ENCODE results near the gene USP12.
A peak's percentile ranks its signal among the peaks of the same experiment; 100 is the strongest.

USP12 gene

DNA sequence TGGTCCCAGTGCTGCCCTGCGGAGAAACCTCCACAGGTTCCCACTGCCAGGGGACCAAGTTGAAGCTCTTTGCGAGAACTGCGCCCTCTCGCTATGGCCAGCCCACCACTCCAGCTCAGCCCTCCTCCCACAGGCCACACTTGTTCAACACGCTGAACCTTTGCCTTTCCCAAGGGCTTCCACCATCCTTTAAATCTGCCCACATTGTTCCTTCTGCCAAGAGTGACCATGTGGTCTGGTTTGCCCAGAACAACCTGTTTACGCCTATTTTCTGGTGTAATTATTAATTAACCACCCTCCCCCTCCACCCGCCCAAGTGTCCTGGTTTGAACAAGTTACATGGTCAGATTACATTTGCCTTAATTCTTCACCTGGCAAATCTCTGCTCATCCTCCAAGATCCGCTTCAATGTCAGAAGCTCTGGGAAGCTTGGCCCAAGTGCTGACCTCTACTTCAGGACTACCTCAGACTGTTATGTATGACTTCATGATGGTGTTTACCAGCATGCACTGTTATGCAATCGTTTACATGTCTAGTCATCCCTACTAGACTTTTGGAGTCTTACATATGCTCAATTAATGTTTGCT lies 12.0 kb upstream of the USP12 start:
- no peak for DNase-seq

DNA sequence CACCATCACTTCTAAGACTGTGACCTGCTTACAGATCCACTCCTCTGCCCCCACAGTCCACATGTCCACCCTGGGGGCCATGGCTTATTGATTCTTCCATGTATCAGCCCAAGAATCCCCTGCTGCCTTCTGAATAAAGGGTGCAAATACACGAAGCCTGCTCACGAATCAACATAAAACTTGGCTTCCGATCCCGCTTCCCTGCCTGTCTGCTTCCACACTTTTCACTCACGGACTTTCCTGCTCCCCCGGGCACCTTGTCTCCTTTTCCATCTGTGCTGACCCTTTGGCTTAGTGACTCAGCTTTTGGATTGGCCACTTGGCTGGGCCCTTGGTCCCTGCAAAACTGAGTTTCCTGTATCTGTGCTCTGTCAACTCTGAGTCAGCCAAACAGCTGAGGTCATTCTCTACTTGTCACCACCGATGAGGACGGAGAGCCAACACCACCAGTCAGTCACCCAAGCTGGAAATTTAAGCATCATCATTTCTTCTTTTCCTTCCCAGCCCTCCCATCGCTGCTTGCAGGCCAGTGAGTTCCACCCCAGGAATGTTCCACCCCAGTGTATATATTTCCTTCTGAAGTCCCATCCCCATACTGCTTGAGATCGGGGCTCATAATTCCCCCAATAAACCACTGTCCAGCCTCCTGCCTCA lies 11.4 kb upstream of the USP12 start:
- DNase-seq: no peak

DNA sequence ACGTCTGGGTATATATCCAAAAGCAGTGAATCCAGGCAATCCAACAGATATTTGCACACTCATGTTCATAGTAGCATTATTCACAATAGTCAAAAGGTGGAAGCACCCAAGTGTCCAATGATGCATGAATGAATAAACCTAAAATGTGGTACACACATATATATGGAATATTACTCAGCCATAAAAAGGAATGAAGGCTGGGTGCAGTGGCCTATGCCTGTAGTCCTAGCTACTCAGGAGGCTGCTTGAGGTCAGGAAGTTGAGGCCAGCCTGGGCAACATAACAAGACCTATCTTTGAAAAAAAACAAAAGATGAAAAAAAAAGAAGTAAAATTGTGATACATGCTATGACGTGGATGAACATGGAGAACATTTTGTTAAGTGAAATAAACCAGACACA lies 10.4 kb upstream of the USP12 start:
- DNase-seq: no peak

DNA sequence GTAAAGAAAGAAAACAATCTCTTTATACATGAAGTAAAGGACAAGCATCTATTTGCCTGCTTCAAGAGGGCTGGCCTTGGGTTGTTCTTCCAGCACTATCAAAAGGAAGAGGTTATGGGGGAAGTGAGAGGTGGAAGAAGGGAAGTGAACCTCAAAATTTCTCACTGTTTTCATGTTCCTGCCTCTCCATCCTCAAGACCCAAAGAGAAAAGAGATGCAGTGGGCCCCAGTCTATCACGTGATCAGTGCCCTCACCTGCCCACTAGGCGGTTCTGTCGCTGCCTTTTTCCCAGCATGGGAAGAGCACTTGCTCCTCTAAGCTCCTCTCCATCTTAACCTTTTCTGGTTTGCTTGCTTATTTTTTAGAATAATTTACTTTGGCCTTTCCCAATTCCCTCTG lies 6.2 kb upstream of the USP12 start:
- DNase-seq: no peak

DNA sequence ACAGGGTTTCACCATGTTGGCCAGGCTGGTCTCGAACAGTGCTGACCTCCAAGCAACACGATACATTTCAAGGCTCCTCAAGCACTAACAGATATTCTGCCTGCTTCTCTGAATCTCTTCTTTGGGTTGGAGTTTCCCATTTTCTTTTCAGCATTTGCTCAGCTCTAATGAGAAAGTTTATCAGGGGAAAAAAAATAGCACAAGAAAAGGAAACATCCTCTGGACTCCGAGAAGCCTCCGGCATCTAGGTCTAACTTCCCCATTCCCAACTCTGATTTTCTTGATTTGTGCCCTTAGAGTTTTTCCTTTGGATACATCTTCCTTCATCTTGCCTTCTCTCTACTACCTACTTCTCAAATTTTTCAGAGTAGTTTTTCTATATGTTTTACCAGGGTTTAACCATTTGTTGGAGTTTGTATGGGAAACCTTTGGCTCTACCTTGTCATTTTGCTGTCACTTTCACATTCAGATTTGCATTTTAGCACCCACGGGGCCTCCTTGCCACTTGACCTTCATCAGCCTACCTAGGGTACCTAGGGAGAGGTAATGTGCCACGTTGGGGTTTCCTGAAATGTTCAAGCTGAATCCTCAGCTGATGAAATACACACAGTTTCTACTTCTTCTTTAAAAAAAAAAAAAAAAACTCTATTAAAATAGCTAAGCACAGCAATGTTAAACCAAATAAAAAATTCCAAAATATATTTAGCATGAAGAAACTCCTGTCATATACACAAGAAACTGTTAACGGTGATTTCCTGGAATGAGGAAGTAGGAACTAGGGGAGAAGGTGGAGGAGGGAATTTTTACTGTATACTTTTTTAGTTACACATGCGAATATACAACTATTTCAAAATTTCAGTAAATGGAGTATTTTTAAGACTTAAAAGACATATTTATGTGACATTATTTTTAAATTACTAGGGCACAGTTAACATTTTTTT lies 5.1 kb upstream of the USP12 start:
- no peak for DNase-seq

DNA sequence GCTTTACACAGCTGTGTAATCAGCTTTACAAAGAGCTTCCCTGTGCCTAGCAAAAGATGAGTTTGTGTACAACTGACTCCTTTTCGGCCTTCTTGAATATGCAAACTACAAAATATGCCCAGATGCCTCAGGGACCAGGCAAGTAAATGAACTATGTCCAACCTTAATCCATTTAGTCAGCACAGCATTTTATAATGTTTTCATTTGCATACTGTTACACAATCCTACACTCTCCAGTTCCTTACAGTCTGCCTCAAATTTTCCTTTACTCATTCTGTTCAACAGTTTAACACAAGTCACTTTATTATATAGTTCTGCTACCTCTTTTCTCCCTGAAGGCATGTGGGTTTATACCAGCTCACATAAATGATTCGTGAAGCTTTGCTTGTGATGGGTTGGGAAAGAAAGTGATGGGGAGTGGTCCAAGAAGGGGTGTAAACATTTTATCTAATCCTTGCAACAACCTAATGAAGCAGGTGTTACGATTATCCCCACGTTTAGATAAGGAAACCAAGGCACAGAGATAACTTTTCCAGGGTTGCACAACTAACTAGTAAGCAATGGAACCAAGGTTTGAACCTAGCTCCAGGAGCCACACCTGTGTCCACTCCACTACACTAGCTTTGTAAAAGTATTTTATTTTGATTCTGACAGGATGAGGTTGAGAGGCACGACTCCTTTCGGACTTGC lies 3.3 kb upstream of the USP12 start:
- no peak for DNase-seq

DNA sequence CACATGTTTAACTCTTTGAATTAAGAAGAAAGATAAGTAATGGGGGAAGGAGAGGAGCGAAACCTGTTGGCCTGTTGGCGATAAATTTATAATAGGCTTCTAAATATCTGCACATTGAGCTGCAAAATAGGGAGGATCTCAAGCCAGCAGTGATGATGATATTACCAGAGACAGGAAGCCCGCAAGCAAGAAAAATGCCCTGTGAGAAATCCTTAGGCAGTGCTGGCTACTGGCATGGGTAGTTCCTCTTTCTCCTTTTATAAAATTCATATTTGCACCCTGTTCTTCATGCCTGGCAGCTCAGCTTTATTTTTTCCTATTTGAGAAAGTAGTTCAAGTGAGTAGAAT lies 858 bp upstream of the USP12 start:
- peak in 3 of 56 donors; percentile 12 to 35 (median 19) for DNase-seq

DNA sequence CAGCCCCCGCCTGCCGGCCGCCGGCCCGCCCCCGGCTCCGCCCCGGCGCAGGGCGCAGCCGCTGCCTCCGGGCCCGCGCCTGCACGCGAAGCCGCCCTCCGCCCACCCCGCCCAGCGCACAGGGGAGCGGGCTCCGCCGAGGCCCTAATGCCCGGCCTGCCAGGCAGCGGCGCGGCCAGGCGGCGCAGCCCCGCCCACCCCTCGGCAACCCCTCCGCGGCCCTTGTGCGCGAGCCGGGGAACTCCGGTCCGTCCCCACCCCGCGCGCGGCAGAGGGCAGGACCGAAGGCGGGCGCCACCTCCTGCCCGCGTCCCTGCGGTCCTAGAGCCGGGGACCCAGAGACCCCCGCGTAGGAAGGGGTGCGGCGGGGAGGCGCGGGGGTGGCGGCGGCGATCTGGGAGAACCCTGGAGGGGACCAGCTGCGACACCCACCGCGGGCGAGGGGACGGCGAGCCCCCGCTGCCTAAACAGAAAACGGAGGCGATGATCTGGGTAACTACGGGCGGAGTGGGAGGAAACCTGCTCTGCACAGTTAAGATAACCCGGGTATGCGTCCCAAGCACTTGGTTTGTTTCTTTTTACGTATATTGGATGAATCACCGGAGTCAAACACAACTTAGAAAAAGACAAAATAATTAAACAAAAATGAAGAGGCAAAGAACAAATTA lies 350 bp upstream of the USP12 start:
- peak in 55 of 56 donors; percentile 15 to 93 (median 81) for DNase-seq

DNA sequence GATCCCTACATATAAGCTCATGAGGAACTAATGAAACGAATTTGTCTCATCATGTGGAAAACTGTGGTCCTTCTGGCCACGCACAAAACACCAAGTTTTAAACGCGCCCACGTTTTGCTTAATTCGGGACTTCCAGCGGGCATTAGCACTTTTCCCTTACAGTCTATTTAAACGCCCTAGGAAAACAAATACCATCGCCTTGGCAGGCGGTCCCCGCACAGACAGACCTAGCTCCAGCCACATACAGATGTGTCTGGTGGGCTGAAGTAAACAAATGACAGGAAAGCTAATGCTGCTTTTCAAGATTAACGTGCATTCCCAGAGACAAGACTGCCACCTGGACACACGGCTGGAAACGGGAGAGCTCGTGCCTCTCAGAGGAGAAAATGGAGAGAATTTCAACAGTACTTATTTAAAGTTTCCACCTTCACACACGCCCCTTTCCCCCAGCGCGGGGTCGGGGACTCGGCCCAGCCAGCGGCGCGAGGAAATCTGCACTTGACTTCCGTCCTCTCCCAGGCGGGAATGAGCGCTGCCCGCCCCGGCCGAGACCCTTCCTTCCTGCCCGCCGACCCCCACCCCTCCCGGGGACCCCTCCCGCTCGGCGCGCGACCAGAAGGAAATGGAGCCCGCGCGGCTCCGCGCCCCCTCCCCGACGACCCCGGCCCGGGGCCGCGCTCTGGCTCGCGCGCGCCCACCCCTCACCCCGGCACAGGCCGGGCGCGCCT lies 931 bp downstream of the USP12 start:
- peak in 26 of 56 donors; percentile 3 to 60 (median 30) for DNase-seq

DNA sequence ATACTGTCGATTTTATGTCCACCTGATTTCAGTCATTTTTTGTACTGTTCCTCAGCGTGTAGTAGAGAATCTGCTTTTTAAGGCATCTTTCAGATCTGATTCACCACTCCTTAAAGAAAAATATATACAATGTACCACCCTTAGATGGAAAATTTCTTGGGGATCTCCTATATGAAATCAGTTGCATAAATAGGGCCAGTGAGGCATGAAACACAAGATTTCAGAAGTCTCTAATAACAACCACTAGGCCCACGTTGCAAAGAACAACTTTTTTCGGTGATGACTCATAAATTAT lies 1.4 kb downstream of the USP12 start:
- DNase-seq: no peak

DNA sequence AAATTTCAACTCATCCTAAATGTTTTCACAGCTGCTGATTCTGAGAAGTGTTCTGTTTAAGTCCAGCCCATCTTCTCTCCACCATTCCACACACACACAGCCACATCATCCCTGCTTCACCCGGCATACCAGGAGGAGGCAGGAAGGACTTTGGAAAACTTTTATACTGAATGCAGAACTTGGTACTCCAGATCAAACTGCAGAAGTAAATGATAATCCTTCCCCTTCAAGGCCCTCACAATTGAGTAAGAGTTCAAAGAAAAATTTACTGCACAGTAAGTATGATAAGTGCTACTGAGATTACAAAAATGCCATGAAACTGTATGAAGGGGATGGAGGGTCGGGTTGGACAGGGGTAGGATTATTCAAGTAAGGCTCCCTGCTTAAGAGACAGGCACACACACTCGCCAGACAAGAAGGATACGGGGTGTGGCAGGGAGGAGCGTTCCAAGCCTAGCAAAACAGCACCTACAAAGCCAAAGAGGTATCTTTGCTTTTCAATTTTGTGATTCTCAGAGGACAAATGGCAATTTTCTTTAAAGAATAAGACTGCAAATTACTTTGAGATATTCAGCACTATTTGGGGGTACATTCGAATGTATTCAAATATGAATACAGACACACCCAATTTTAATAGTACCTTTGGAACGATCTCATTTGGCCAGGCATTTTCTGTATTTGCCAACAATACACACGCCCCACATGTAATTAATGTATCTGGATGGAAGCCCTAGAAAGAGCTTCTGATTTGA lies 2.5 kb downstream of the USP12 start:
- DNase-seq: no peak

DNA sequence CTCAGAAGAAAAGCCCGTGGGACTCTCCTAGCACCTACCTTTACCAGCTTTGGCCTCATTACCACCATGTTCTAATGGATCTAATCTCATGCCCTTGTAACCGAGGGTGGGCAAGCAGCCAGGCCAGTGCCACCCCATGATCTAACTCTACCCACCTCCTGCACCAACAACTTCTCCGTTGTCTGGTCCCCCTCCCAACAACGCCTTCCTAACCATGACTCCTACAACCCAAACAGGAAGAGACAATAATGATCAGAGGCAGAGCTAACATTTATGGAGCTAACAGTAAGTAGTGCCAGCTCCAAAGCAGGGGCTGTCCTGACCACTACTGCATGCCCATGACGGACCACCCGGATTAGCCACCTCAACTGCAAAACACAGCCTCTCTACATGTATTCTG lies 3.5 kb downstream of the USP12 start:
- no peak for DNase-seq

DNA sequence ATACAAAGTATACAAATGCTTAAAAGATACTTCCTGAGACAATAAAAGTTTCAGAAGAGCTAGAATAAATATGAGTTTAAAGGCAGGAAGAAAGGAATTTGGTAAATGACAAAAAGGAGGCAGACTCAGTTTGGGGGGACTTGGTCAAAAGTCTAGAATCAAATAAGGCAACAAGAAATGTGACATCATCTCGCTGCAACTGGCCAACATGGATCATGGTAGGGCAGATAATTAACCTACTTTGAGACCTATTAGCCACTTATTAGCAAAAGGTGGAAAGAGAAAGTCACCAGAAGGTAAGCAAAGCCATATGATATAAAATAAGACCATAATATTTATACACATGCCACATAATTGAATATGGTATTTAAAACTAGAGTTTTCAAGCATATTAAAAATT lies 5.3 kb downstream of the USP12 start:
- no peak for DNase-seq

DNA sequence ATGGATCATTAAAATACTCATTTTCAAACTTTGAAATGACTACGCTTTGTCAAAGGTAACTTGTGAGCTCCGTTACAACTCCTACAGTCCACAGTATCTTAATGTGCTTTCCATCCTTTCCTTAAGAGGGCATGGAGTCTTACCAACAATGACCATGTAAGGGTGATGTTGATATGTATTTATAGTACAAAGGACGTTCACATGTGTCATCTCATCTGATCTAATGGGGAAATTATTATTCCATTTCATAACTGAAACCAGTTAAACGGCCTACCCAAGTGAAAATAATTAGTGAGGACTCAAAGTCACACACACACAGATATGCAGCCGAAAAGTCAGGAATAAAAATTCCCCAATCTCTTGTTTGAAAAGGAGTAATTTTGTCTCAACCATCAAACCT lies 9.6 kb downstream of the USP12 start:
- no peak for DNase-seq

DNA sequence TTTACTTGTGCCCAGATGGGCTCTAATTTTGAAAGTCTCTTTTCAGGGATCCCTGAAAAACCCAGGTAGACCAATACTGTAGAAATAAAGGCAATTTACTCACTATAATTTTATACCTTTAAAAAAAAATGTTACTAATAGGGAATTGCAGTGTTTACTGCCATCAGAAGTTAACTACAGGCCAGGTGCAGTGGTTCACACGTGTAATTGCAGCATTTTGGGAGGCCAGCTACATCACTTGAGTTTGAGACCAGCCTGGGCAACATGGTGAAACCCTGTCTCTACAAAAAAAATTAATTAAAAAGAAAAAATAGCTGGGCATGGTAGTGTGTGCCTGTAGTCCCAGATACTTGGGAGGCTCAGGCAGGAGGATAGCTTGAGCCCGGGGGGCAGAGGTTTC lies 10.2 kb downstream of the USP12 start:
- no peak for DNase-seq

DNA sequence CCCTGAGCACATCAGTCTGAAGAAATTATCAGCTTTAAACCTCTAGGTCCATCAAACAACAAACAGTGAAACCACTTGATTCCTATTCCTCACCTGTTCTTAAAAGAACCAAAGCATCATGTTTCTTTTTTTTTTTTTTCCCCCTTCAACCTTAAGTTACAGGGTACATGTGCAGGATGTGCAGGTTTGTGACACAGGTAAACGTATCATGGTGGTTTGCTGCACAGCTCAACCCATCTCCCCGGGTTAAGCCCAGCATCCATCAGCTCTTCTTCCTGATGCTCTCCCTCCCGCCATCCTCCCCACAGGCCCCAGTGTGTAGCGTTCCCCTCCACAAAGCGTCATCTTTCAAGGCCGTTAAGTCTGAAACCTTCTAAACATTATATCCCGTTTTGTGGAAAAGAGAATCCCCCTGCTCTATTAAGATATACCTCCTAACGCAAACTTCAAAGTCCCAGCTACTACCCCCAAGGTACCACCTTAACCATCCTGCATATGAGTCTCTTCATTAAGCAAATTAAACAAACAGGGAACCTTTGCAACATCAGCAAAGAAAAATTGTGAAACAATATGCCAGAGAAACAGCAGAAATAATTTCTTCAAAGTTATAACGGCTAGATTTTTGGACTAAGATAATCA lies 10.8 kb downstream of the USP12 start:
- DNase-seq: no peak

DNA sequence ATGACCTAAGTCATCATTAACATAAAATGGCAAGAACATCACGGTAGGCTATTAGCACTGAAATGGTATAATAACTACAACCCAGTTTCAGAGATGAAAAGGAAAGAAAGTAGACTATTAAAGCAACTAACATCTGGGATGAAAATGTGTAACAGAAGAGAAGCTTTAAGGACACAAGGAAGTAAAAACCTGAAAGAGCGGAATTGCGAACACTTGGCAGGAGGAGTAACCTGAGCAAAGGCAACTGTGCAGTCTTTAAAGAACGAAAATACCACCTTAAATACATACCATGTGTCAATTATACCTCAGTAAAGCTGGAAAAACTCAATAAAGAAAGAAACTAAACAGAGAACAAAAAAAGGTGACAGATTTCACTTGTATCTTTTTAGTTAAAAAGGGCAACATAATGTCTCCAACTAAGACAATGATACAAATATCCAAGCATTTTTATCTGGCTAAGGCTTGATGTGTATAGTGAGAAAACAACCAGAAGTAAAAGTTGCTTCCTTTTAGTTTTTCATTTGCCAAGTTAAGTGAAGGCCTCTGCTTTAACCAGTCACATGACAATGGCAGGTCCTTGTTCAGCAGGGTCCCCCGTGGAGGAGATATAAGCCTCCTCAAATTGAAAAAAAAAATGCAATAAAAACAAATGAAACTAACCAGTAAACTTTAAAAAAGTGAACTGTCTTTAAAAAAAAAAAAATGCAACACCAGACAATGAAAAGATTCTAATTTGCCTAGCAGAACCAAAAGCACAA lies 11.6 kb downstream of the USP12 start:
- DNase-seq: no peak

DNA sequence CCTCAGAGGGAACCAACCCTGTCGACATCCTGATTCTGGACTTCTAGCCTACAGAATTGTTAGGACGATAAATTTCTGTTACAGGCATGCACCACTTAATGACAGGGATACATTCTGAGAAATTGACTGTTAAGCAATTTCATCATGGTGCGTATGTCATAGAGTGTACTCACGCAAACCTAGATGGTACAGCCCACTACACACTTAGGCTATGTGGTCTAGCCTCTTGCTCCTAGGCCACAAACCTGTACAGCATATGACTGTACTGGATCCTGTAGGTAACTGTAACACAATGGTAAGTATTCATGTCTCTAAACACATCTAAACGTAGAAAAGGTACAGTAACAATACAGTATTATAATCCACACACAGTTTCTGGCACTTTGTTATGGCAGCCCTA lies 13.3 kb downstream of the USP12 start:
- no peak for DNase-seq
